ENCODE data around the gene NFIL3.

The NFIL3 gene

DNA sequence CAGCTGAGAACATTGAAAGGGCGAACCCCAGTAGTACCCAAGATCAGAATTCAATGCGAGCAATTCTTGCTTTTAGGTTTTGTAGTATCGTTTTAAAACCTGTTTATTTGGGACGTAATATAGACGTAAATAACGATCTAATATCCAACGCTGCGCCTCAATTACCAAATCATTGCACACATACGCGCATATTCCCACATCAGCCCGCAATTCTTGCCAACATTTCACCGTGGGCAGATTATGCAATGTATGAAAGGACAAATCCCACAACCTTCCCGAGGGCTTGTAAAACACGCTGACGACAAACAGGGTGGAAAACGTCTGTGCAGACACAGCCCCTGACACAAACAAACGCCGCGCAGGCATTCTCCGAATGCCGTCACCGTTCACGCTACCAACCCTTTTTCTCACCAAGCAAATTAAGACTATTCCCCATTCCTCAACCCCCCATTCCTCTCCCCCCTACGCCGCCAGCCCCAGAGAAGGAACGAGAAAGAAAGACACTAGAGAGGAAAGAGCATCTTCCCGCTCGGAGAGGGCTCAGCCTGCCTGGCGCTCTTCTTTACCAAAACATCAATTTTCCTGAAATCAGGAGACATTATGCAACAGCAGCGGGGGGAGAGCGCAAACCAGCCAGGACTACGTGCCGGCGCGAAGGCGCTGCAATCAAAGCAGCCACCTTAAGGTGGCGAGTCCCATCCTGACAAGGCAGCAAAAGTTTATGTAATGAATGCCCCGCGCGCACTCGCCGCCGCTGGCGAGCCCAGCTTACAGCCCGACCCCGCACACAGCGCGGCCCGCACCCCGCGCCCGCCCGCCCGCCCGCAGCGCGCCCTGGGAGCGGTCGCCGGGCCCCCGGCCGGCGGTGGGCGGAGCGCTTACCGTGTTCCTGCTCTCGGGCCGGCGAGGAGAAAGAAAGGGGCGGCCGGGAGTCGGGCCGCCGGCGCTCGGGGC, 597 bp downstream of the NFIL3 start:
- peak in 37 of 56 donors; percentile 14 to 77 (median 49) for DNase-seq

DNA sequence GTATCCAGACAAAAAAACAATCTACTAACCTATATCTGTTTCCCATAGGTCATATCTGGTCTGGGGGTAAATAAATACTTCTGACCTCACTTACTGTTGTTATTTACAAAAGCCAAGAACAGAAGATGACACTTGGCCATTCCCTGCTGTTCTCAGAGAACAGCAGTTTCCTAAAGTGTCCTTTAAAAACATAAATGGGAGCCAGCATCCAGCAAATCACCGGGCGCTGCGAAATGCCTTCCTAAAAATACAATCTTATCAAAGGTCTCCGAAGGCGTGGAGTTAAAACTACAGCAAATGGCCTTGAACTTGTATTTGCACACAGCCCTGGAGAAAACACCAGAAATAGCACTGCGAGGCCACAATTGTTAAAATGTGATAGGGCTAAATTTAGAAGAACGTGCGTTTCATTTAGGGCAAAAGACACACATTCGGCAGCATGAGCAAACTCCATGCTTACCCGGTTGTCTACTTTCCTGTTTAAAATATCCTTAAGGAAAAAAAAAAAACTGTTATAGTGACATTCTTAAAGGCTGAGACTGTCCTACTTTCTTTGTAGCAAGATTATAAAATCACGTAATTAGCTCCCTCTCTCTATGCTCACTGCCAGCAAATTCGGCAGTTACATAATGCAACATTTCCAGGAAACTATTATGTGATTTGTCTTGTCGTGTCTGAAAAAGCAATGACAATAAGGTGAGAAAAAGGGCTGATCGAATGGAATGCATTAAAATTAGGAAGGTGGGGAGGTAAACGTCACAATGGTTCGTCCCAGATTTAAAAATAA, 1.5 kb downstream of the NFIL3 start:
- DNase-seq: peak in 4 of 56 donors; percentile 13 to 28 (median 23)

DNA sequence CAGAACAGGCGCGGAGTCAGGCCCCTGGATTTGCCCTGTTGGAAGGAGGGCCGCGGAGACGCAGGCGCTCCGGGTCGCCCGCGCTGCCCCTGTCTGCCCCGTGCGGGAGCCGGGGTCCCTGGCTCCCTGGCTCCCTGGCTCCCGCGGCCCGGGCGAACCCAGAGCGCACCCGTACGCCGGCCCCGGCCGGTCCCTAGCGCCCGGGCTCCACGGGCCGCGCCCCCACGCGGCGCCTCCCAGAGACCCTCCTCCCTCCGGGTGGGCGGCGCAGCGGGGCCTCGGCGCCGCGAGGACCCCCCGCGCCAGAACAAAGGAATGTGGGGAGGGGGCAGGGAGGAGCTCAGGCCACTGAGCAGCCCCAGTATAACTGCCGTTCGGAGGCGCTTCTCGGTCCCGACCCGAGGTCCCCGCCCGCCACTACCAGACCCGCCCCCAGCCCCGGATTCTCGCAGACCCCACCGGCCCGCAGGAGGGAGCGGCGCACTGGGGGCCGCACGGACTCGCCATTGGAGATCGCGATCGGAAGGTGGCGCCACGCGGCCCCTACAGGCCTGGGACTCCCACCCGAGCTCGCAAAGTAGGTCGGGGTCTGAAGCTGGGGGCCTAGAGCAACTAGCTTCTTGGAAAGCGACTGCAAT, 2.4 kb downstream of the NFIL3 start:
- DNase-seq: peak in 8 of 56 donors; percentile 8 to 45 (median 20)

DNA sequence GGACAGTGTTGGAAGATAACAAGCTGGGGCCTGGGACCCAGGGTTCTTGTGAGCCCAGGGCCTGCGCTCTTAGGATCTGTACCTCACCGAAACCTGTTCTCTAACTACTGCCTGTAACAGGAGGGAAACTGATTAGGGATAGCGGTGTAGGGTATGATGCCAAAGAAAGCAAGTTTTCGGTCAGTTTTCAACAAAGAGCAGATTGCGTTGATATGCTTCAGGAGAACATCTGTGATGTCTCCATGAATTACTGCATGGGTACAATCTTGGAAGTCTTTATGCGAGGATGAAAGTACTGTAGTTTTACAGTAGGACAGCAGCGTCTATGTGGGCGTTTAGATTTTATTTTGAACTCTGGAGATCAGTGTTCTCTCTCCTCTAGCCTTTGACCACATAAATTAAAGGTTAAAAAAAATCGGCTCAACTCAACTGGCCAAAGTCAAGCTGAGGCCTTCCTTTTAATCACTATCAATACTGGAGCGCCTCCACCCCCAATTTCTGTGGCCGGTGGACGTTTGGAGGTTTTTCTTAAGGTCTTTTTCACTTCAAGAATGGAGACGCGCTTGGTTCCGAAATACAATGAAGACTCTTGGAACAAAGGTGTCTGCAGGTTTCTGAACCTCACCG, 3.0 kb downstream of the NFIL3 start:
- DNase-seq: no peak

DNA sequence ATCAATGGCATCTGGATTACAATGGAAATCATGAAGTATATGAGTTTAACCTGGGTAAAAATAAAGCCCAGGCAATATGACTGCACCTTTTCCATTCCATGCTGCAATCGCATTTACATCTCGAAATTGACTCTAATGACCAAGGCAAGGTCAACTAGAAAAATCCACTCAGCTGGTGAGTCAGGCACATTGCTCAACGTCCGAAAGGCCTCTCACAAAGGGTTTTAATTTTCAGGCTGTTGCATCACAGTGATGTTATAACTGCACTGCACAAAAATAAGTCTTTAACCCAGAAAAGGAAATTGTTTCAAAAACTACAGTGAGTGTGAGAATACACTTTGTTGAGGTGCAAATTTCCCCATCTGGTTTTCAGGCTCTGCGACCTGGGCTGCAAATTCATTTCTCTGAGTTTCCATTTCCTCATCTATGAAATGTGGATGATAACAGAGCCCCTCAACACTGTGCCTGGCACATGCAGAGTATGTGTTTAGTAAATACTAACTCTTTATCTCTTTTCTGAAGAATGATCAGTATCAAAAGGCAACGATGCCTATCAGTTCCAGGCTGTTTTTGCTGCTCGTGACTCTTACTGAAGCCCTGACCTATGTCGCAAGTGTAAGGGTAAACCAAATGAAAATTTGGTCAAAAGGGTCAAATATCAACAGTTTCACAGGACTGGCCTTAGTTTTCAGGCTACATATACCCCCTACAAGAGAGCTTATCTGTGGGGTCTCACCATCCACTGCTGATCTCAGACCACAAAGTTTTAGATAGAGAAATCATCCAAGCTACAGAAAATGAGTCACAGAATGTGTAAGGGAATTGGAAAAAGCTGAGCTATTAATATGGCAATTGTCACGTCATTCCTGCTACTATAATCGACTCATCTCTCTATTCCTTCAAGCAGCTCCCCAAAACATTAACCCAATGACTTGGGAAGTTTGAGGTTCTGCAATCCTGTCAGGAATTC, 4.1 kb downstream of the NFIL3 start:
- DNase-seq: peak in 1 of 56 donors; percentile 4

DNA sequence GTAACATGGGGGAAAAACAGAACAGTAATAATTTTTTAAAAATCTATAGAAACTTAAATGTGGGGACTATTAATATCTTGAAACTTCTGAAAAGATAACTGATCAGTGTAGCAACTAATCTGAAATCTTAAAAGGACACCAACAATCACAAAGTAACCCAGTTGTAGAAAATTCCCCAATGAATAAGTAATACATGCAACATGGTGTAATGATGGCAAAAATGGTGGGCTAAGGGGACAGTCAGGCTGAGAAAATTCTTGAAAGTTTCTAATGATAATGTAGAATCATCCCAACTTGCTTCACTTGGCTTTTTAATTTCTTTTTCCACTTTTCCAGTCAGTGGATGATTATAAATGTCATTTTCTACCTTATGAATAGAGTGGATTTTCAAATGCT, 5.4 kb downstream of the NFIL3 start:
- no peak for DNase-seq

DNA sequence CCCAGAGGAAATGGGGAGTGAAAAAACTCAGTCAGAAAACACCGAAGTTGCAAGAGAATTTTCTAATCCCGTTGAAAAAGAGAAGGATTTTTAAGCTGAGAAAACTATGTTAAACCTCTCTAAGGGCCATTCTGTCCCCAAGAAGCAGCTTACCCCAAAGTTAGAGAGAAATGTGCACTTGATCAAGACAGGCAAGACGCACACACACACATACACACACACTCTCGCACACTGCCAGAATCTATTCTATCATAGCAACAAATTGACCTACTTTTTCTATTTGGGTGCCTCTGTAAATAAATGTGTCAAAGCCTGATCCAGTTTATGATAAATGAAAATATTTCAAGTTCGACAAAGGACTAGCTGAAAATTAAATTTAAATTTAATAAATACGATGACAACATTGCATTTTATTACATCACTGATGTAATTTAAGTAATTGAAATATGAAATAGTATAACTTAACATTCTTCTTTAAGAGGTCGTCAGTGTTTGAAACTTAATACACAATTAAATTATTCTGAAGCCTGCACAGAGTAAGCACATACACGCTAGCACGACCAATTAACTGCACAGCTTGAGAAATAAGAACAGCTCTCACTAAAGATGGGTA, 5.9 kb downstream of the NFIL3 start:
- no peak for DNase-seq

DNA sequence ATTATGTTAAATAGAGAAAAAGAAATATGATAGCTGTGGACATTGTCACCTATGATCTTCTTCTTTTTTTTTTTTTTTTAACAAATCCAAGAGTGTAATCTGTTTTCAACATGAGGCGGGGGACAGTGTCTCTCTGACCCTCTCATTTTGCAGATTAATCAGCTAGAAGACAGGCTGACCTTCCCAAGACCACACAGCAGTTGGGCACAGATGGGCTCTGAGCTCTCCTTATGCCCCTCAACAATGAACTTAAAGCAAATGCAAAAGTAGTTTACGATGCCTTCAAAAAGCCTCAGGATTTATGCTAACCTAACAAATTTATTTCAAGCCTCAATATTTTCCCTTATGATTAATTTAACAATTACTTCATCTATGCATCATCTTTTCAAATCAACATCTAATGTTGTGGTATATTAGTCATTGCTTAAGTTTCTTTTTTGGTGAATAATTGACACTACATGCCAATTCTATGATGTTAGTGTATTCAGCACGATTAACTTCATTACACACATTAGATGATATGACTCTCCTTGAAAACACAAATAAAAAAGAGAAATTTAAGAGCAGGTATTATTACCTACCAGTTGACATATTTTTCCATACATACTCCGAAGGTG, 7.4 kb downstream of the NFIL3 start:
- no peak for DNase-seq

DNA sequence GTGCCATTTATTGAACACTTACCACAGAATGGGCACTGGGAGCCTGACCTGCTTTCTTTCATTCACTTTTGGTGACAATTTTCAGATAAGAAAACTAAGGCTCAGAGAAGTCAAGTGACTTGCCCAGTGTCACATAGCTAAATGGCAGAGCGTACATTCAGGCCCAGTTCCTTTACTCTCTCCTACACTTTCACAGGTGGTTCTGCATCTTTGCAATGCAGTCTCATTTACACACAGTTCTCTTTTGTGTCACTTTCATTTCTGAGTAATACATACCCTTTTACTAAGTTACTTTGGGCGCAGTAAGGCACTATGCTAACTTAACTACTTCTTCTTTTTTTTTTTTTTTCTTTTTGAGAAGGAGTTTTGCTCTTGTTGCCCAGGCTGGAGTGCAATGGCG, 8.3 kb downstream of the NFIL3 start:
- no peak for DNase-seq

DNA sequence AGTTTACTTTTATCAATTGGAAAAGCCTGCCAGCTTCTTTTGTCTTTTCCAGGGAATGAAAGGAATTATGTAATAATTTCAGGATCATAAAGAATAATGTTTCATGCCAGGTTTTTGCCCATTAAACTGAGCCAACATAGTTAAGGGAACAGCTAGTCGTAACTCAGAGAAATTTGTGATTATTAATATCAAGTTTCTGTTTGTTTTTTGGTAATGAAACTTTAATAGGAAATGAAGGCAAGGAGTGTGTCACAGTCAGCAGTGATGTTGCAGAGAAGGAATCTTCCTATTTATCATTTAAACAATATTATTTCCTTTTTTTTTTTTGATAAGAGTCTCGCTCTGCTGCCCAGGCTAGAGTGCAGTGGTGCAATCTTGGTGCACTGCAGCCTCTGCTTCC, 10.7 kb downstream of the NFIL3 start:
- DNase-seq: no peak

DNA sequence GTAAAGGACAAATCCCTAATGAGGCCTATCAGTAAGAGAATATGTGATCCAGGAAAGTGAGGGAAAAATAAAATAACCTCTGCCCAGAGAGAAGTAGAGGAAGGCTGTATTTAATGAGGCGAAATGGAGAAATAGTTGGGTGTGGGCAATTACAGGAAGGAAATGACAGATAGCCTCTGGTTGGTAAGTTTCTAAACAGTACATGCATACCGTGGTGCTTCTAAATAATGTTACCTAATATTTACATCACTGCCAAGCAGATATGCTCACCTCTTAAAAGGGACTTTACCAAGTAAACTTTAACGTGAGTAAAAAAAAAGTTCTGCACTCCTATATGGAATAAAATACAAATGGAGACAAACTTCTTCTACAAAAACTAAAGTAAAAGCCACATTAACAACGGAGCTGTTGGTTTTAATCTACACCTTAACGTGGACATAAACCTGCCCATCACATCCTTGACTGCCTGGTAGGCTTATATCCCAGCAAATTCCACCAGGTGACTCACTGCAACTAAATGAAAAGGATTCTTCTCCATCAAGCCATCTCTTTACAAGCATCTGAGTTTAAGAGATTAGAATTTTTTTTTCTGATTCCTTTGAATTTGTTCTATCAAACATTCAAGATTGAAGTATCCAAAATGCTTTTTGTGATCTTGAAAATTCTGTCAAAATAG, 12.4 kb downstream of the NFIL3 start:
- no peak for DNase-seq

DNA sequence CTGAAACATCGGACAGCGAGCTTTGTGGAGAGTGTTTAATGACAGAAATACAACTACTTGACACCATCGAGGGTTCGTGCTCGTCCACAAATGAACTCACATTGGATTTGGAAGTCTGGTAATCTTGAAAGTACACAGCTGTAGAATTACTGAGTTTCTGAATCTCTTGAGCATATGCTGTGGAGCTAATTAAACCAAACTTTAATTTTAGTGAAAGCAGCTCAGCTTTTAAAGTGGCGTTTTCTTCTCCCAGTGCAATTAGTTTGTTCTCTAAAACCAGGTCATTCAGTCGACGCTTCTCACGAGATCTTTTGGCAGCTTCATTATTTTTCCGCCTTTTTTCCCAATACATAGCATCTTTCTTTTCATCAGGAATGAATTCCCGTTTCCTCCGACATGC, 13.5 kb downstream of the NFIL3 start:
- DNase-seq: no peak

DNA sequence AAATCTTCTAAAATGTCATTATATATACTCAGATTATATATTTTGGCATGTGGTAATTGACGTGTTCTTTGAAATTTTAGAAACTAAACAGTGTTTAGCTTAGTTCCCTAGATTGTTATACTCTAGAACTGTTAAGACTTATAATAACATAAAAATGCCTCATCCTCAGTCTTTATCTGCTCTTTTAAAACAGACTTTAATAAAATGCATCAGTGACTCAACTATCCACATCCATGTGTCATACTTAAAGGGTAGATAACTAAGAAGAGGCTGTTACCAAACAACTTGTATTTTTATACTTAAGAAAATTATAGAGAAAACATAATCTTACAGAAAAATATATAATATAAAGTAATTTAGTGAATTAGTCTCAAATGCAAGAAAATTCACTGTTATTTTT, 15.2 kb downstream of the NFIL3 start:
- no peak for DNase-seq

DNA sequence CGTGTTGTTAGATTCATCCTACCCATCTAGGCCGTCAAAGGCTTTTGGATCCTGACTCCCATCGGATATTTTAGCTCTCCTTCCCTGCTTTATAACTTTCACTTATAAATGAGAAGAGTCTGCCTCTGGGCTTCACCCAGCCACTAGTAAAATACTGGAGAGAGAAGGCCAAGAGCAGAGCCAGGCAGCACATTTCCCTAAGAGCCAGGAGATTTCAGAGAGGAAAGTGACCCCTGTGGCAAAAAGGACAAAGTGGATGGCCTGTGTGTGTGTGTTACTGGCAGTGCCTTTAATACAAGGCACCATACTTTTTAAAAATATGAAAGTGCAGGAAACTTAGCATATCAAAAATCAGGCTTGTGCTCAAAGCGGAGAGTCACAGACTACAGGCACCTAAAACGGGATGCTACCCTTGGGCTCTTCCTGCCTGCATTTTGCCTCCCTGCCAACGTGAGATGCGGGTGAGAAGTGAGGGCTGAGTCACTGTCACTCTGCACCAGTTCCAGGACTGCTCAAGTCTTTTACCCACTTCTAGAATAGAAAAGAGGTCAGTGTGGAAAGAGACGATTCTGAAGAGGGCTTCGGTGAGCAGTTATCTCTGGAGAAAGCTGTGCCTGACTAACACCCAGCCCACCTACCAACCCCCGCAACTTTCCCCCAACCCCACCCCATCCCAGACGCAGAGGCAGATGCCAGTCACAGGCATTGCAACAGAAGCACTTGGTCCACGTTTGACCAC, 15.9 kb downstream of the NFIL3 start:
- no peak for DNase-seq

DNA sequence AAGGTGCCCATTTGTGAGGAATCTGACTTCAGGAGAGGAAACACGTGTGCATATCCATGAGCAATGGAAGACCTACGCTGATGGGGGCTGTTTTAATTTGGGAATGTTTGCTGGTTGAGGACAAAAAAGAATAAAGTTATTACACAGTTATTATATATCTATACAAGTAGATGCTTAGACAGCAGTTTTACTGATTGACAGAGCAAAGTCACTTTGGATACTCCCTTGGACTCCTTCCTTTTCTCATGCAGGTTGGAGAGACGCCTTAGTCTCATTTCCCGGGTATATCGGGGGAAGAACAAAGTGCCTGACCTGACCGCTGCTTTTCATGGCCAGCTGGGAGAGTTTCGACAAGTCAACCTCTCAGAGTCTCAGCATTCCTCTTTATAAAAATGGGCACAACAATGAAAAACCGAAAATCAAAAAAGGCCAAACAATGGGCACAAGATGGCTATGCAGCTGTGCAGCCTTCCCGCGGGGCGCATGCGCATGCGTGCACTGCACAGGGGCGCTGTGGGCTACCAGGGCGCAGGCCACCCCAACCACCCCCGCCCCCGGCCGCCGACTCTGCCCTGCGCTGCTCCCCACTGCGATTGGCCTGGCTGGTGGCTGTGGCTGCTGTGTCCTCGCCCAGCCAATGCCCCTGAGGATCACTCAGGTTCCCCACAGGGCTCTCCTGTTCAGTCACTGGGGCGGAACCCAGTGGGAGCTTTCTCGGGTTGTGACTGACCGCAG, 18.1 kb downstream of the NFIL3 start:
- no peak for DNase-seq

DNA sequence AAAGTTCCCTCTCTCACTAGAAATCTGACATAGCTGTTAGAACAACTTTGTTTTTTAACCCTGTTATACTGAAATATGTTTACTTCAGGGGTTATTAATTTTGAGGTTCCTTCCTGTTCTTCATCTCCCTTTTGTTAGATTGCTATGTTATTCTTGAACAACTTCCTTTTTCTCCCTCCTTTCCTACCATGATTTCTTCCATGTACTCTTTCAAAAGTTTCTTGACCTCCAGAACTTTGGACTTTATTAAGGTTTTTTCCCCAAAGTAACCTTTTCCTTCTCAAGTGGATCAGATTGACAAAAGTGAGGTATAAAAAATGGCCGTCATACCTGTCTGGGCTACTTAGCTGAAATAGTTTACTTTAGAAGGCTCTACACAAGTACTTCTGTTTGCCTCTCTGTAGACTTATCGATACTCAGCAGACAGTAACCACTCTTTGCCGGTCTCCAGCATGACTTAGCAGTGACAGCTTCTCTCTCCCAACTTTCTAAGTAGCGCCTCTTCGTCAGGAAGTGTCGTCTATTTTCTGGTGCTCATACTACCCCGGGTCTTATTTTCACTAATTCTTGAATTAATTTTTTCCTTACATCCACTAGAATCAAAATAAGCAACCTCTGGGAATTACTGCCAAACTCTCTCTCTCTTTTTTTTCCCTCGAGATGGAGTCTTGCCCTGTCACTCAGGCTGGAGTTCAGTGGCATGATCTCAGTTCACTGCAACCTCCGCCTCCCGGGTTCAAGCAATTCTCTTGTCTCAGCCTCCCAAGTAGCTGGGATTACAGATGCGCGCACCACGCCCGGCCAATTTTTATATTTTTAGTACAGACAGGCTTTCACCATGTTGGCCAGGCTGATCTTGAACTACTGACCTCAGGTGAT, 19.7 kb downstream of the NFIL3 start:
- no peak for DNase-seq

Measured in amygdala (tissue), 56 donors.